OCI-LY3 (cell line): ENCODE measurements around the gene TENM4.

Source experiments
- H2AFZ ChIP-seq: fragments of 200-600, 300-600 bp; shearing (Covaris generic); 2 replicates; pipeline ENCODE4 v1.6.0; 2014; ENCODE audit warnings: antibody characterized with exemption, low read depth, low read length
- H3K27ac ChIP-seq: fragments of 200-600, 300-600 bp; sonication (generic); 2 replicates; pipeline ENCODE4 v1.5.1; 2014; ENCODE audit warnings: mild to moderate bottlenecking, low read length, moderate library complexity, mixed read lengths
- H3K27me3 ChIP-seq: fragments of 200-600, 300-600 bp; sonication (generic); 2 replicates; pipeline ENCODE4 v1.6.1; 2014; ENCODE audit warnings: low read depth, low read length, mixed read lengths
- H3K36me3 ChIP-seq: fragments of 200-600, 300-600 bp; sonication (generic); replicated peaks from 2 replicates; pipeline ENCODE3; 2014; ENCODE audit warnings: low read depth, low read length, mixed read lengths
- H3K4me1 ChIP-seq: fragments of 300-600, 200-600 bp; sonication (generic); 2 replicates; pipeline ENCODE4 v1.6.1; 2014; ENCODE audit warnings: low read length, mixed read lengths
- H3K4me2 ChIP-seq: fragments of 200-600, 300-600 bp; sonication (generic); 2 replicates; pipeline ENCODE4 v1.6.1; 2014; ENCODE audit warnings: low read length, mixed read lengths
- H3K4me3 ChIP-seq: fragments of 300-600, 200-600 bp; sonication (generic); 2 replicates; pipeline ENCODE4 v1.5.1; 2014; ENCODE audit warnings: antibody characterized with exemption, mild to moderate bottlenecking, low read length, moderate library complexity
- H3K79me2 ChIP-seq: fragments of 300-600, 200-600 bp; shearing (Covaris generic); 2 replicates; pipeline ENCODE4 v1.6.1; 2014; ENCODE audit warnings: mild to moderate bottlenecking, low read length, mixed read lengths
- H3K9ac ChIP-seq: fragments of 300-600, 200-600 bp; shearing (Covaris generic); 2 replicates; pipeline ENCODE4 v1.6.0; 2014; ENCODE audit warnings: mild to moderate bottlenecking, low read length, moderate library complexity
- H3K9me3 ChIP-seq: fragments of 200-600, 300-600 bp; shearing (Covaris generic); 2 replicates; pipeline ENCODE4 v1.6.1; 2014; ENCODE audit warnings: low read length, mixed read lengths; ENCODE audit not compliant: insufficient read depth
- H4K20me1 ChIP-seq: fragments of 200-600, 300-600 bp; sonication (generic); 2 replicates; pipeline ENCODE4 v1.6.1; 2016; ENCODE audit warnings: low read length, mixed read lengths; ENCODE audit not compliant: insufficient read depth
- EZH2phosphoT487 ChIP-seq: fragments of 200-600 bp; shearing (Covaris generic); IDR thresholded peaks from 2 replicates; pipeline ENCODE4 v1.6.1; 2018; ENCODE audit warnings: antibody characterized with exemption, mixed run types, low read depth
- TF ChIP-seq, protein P1 (sequence below): fragments of 200-600, 300-600 bp; sonication (generic); IDR thresholded peaks from 2 replicates; pipeline ENCODE4 v1.5.1; 2014; ENCODE audit warnings: antibody characterized with exemption, low read length, low read depth

Gene TENM4

DNA sequence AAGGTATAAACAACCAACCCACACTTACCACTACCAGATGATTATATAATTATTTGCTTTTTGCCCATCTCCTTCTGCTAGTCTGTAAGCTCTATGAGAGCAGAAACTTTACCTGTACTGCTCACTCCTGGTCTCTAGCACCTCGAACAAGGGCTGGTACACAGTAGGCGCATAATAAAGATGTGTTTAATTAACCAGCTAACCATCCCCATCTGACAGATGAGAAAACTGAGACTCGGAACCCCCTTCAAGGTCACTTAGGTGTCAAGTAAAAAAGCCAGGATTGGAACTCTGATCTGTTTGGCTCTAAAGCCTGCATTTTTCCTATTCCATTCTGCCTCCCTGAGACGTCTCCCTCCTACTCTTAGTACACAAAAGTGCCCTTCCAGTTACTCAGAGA, 370.3 kb downstream of the TENM4 start:
- no peaks in the 10 kb centered on the region for H3K79me2 ChIP-seq
- no peak overlapping the region for H2AFZ ChIP-seq
- 0 out of 2 replicates have a peak, but pooled peaks cover 2% of the 10 kb centered on the region for H4K20me1 ChIP-seq
- no peak overlapping the region for H3K27ac ChIP-seq
- H3K4me1 ChIP-seq = peaks cover 6% of the 10 kb centered on the region
- H3K27me3 ChIP-seq = no peaks in the 10 kb centered on the region
- no peak overlapping the region for H3K4me2 ChIP-seq
- H3K36me3 ChIP-seq = no peaks in the 10 kb centered on the region
- no peaks in the 10 kb centered on the region for H3K9me3 ChIP-seq
- TF ChIP-seq EZH2phosphoT487 = no peak
- TF ChIP-seq, protein P1, sequence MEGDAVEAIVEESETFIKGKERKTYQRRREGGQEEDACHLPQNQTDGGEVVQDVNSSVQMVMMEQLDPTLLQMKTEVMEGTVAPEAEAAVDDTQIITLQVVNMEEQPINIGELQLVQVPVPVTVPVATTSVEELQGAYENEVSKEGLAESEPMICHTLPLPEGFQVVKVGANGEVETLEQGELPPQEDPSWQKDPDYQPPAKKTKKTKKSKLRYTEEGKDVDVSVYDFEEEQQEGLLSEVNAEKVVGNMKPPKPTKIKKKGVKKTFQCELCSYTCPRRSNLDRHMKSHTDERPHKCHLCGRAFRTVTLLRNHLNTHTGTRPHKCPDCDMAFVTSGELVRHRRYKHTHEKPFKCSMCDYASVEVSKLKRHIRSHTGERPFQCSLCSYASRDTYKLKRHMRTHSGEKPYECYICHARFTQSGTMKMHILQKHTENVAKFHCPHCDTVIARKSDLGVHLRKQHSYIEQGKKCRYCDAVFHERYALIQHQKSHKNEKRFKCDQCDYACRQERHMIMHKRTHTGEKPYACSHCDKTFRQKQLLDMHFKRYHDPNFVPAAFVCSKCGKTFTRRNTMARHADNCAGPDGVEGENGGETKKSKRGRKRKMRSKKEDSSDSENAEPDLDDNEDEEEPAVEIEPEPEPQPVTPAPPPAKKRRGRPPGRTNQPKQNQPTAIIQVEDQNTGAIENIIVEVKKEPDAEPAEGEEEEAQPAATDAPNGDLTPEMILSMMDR = no peak
- H3K9ac ChIP-seq = no peak overlapping the region
- H3K4me3 ChIP-seq = no peak overlapping the region

- Histone ChIP-seq H3K4me1 (peaks cover 6% of the 10 kb centered on the region), H3K4me2 (no peak overlapping the region), H3K27me3 (no peaks in the 10 kb centered on the region), H3K9me3 (no peaks in the 10 kb centered on the region), H3K9ac (no peak overlapping the region), H4K20me1 (0 out of 2 replicates have a peak, but pooled peaks cover 2% of the 10 kb centered on the region), H3K27ac (no peak overlapping the region), H3K4me3 (no peak overlapping the region), H3K79me2 (no peaks in the 10 kb centered on the region), H3K36me3 (no peaks in the 10 kb centered on the region), H2AFZ (no peak overlapping the region)
- TF ChIP-seq, protein P1 = no peak
- TF ChIP-seq EZH2phosphoT487 = no peak
Observed at GRCh38 chr11:79069504-79069903, 371.3 kb downstream of the TENM4 start.

DNA sequence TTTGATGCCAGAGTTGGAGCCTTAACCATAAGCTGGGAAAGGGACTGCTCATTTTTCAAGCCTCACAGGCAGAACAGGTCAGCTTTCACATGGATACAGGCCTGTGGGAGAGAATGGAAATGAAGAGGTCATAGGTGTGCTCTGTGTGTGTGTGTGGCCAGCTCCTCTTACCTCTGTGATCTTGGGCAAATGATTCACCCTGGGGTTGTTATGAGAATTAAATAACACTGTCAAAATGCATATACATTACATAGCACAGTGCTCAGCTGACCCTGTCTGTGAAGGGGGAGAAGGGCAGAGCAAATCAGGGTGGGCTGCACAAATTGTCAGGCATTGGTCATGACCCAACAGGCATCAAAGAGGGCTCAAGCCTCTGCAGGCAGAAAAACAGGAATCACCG, 372.5 kb downstream of the TENM4 start:
- no peak overlapping the region for H3K27ac ChIP-seq
- H3K36me3 ChIP-seq = no peaks in the 10 kb centered on the region
- H2AFZ ChIP-seq = no peak overlapping the region
- no peak overlapping the region for H3K4me2 ChIP-seq
- no peaks in the 10 kb centered on the region for H3K9me3 ChIP-seq
- H3K4me3 ChIP-seq = no peak overlapping the region
- H4K20me1 ChIP-seq = 0 out of 2 replicates have a peak, but pooled peaks cover 2% of the 10 kb centered on the region
- no peaks in the 10 kb centered on the region for H3K79me2 ChIP-seq
- no peak overlapping the region for H3K9ac ChIP-seq
- TF ChIP-seq, protein P1 = no peak
- no peak for TF ChIP-seq EZH2phosphoT487
- H3K27me3 ChIP-seq = no peaks in the 10 kb centered on the region
- H3K4me1 ChIP-seq = no peaks in the 10 kb centered on the region

DNA sequence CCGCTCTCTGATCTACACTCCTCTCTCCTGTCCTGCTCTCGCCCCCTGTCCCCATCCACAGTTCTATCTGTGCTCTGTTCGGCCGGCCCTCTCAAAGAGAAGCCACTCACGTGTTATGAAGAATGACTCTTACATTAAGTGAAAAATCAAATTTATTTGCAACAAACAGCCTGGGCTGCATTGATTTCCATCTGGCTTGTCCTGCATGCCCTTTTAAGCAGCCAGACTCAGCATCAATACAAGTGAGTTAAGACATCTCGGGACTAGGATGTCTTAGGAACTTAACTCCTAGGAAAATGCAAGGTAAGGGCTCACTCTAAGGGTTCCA, 373.5 kb downstream of the TENM4 start:
- no peak for TF ChIP-seq EZH2phosphoT487
- TF ChIP-seq, protein P1 = no peak
- Histone ChIP-seq H3K4me1 (no peaks in the 10 kb centered on the region), H3K36me3 (no peaks in the 10 kb centered on the region), H3K4me3 (no peak overlapping the region), H3K9ac (no peak overlapping the region), H2AFZ (no peak overlapping the region), H3K27ac (no peak overlapping the region), H3K4me2 (no peak overlapping the region), H3K27me3 (no peaks in the 10 kb centered on the region), H4K20me1 (0 out of 2 replicates have a peak, but pooled peaks cover 2% of the 10 kb centered on the region), H3K79me2 (no peaks in the 10 kb centered on the region), H3K9me3 (no peaks in the 10 kb centered on the region)
